Measurements from ENCODE around the gene RNF227.
"Not testable (repeated sequence)": the region's sequence is repeated elsewhere in the genome, so short reads cannot be mapped to it uniquely, and the experiment has no call there.

Gene RNF227

DNA sequence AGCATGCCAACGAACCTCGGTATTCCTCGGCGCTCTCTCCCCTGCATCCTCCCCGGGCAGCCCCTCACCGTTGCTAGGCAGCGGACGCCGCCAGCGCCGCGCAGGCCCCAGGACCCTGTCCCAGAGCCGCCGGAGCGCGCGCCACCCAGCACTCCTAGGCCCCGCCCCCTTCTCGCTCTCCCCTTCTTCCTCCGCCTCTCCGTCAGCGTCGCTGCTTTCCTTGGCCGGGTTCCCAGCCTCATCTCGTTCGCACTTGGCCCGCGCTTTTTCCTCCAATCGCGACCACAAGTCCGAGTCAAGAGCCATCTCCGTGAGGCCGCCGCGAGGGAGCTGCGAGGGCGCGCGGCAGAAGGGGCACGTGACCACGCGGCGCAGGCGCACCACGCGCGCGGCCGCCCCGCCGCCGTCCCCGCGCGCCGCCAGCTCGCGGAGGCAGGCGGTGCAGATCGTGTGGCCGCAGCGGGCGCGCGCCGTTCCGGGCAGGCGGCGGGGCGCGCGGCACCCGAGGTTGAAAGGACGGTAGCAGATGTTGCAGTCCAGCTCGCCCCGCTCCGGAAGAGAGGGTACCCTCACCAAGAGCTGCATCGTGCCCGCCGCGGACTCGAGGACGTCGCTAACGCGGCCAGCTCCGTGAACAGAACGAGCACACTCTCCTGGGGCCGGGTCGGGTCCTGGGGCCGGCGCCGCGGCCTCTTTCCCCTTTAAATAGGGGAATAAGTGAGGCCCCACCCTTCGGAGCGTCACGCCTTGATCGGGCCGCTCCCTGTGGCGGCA, at the start of gene RNF227:
RNF227 (minus strand) TSS at position 679 of the 774 bp plus-strand sequence; CDS start at position 585, 94 bp downstream.
- peak; percentile 76 for DNase-seq (ENCODE audit: low read depth)

DNA sequence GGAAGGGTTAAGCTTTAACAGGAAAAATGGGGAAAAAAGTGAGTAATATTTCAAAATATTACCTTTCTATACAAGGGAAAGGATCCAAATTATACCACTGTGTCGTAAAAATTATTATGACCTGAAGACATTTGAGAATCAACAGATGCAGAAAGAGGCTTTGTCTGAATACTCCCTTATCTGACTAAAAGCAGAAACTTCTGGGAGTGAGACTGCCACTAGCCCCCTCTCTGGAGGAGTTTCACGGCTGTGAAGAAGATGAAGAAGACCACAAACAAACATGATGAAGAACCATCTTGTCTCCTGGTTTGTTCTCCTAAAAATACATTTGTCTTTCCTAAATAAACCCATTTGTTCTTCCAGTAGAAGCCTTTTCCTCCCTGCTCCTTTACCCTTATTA, 45.3 kb upstream of the RNF227 start:
- no peak for DNase-seq (ENCODE audit: low read depth)

DNA sequence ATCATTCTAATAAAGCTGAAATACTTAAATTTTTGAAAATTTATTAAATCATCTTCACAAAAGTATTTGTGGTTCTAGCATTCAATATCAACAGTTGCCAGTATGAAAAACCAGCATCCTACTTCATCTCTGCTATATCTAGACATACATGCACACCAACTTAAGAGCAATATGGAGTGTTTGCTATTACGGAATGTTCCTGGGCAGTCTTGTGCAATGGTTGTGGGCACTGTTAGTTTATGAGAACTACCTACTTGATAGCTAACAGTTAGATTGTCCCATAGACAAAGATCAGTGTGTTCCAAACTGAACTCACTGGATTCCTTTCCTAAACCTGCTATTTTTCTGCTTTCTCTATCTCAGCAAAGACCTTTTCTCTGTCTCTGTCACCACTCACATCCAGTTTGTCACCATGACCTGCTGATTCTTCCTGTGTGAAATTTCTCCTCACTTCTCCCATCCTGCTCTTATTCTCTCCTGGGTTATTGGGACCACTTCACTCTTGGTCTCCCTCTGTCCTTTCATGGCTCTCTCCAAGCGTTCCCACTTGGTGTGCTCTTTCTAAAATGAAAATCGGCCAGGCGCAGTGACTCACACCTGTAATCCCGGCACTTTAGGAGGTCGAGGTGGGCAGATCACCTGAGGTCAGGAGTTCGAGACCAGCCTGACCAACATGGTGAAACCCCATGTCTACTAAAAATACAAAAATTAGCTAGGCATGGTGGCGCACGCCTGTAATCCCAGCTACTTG, 43.6 kb upstream of the RNF227 start:
- no peak for DNase-seq (ENCODE audit: low read depth)

DNA sequence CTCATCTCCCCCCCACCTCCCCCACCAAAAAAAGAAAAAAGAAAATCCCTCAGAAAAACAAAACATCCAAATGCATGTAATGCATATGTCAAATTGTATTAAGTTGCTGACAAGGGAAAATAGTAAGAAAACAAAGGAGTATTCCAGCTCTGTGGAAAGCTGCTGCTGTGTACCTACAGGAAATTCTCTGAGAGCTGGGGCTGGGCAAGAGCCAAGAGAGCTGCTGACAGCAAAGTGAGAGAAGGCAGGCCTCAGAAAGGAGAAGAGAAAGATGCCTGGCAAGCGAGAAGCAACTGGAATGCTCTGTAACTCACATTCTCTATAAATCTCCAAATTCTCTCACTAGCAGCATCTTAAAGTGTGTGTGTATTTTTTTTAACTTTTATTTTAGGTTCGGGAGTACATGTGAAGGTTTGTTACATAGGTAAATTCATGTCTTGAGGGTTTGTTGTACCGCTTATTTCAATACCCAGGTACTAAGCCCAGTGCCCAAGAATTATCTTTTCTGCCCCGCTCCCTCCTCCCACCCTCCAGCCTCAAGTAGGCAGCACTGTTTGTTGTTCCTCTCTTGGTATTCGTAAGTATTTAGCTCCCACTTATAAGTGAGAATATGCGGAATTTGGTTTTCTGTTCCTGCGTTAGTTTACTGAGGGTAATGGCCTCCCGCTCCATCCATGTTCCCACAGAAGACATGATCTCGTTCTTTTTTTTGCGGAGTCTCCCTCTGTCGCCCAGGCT, 40.3 kb upstream of the RNF227 start:
- DNase-seq (ENCODE audit: low read depth) = no peak

DNA sequence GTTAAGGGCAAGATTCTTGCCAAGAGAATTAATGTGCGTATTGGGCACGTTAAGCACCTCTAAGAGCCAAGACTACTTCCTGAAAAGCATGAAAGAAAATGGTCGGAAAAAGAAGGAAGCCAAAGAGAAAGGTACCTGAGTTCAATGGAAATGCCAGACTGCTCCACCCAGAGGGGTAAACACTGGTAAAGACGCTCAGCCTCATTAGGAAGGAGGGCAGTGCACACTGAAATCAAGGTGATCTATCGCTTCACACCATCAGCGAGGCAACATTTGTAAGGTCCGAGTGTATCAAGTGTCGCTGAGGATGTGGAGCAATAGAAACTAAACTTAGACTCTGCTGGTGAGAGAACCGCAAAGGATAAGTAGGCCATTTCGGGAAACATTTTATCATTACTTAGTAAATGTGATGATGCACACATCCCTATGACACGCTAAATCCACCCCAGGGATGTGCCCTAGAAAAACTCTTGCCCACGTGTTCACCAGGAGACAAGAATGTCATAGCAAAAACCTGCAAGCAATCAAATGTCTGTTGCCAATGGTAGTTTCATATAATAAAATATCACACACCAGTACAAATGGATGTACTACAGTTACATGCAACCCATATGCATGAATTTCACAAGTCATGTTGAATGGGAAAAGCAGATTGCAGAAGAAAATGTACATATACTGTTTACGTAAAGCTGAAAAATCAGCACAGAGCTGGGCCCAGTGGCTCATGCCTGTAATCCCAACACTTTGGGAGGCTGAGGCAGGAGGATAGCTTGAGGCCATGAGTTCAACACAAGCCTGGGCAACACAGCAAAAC, 39.5 kb upstream of the RNF227 start:
- DNase-seq (ENCODE audit: low read depth) = no peak

DNA sequence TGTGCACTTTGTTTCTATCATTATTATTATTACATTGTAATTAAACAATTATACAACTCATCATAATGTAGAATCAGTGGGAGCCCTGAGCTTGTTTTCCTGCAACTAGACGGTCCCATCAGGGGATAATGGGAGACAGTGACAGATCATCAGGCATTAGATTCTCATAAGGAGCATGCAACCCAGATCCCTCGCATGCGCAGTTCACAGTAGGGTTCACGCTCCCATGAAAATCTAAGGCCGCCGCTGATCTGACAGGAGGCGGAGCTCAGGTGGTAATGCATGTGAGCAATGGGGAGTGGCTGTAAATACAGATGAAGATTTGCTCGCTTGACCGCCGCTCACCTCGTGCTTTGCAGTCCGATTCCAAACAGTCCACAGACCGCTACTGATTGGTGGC, 37.2 kb upstream of the RNF227 start:
- not testable (repeated sequence) for DNase-seq (ENCODE audit: low read depth)

DNA sequence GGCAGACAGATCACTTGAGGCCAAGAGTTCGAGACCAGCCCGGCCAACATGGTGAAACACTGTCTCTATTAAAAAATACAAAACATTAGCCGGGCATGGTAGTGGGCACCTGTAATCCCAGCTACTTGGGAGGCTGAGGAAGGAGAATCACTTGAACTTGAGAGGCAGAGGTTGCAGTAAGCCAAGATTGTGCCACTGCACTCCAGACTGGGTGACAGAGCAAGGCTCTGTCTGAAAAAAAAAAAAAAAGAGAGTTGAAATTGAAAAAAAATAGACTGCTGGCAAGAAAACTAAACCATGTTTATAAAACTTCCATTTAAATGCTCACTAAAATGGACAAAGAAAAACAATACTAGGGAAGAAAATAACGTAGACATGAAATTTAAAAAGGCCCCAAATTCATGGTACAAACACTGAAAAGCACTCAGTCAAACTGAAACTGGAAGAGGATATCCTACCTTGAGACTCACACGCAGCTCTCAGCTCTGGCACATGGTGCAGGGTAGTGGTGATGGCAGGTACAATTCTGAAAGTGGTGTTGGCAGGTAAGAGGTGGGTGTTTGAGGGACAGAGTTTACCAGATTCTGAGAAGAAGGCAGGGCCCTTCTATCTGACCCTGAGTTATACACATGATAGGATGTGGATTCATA, 35.2 kb upstream of the RNF227 start:
- no peak for DNase-seq (ENCODE audit: low read depth)

DNA sequence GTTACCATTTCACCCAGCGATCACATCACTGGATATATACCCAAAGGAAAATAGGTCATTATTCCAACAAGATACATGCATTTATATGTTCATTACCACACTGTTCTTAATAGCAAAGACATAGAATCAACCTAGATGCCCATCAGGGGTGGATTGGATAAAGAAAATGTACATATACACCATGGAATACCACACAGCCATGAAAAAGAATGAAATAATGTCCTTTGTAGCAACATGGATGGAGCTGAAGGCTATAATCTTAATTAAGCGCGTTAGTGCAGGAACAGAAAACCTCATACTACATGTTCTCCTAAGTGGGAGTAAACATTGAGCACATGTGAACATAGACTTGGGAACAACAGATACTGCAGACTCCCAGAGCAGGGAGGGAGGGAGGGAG, 34.5 kb upstream of the RNF227 start:
- DNase-seq (ENCODE audit: low read depth) = no peak

DNA sequence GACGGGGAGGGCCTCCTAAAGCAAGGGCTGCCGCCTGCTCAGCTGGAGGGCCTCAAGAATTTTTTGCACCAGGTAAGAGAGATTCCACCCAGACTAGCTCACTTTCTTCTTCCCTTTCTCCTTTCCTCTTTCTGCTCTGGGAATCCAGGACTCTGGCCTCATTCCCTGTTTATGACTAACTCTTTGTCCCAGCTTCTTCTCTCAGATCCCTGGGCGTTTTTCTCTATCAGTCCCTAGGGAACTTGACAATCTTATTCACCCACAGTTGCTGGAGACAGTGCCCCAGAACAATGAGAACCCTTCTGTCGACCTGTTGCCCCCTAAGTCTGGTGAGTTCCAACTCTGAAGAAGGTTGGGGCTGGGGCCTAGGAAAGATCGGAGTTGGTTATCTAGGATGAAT, 31.6 kb upstream of the RNF227 start:
- DNase-seq (ENCODE audit: low read depth) = no peak

DNA sequence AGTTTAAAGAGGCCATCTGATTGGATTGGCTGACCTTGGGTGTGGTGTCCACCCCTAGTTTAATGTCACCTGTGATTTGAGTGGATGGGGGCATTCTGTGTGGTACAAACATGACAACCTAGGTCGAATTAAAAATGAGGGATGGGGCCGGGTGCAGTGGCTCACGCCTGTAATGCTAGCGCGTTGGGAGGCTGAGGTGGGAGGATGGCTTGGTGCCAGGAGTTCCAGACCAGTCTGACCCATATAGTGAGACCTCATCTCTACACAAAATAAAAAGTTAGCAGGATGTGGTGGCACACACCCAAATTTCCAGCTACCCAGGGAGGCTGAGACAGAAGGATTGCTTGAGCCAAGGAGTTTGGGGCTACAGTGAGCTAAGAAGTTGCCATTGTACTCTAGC, 30.4 kb upstream of the RNF227 start:
- DNase-seq (ENCODE audit: low read depth) = no peak

DNA sequence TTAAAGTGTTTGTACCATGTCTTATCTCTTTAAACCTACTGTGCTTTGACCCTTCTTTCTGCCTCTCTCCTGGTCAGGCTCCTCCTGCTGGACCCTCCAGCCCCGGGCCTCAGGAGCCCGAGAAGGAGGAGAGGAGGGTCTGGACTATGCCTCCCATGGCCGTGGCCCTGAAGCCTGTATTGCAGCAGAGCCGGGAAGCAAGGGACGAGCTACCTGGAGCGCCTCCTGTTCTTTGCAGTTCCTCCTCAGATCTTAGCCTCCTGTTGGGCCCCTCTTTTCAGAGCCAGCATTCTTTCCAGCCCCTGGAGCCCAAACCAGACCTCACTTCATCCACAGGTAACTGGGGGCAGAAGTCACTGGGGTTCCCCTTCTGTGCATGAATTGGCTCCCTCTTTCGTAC, 29.6 kb upstream of the RNF227 start:
- DNase-seq (ENCODE audit: low read depth) = no peak

DNA sequence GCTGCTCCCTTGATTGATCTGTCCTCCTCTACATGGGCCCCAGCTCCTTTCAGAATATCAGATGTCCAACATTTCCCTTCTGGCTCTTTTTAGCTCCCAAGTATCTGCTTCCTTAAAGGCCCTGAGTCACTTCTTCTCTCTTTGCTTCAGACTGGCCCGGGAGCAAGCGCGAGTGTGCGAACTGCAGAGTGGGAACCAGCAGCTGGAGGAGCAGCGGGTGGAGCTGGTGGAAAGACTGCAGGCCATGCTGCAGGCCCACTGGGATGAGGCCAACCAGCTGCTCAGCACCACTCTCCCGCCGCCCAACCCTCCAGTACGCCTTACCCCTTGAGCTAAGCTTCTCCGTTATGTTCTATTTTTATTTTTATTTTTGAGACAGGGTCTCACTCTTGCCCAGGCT, 28.2 kb upstream of the RNF227 start:
- DNase-seq (ENCODE audit: low read depth) = no peak

DNA sequence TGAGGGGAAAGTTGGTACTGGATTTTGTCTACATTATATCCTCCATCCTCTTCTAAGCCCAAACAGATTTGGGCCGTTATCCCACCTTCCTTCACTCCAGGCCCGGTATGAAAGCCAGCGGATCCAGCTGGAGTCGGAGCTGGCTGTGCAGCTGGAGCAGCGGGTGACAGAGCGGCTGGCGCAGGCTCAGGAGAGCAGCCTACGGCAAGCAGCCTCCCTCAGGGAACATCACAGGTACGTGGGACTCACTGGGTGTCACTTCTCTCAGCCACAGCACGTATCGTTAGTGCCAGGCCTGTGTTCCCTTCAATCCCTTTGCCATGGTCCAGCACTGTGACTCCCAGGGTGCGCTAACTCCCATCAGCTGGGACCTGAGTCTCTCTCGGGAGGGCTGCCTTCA, 27.2 kb upstream of the RNF227 start:
- DNase-seq (ENCODE audit: low read depth) = no peak

DNA sequence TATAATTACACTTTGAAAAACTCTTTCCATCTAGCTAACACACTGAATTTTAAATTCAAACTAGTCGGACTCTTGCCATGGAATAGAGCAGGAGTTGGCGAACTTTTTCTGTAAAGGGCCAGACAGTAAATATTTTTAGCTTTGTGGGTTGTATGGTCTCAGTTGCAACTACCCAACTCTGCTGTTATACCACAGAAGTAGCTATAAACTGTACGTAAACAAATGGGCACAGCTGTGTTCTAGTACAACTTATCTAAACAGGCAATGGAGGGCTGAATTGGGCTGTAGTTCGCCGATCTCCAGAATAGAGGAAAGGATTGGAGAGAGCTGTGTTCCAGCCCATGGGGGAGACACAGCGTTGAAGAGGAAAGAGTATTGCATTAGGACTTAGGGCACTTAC, 24.7 kb upstream of the RNF227 start:
- no peak for DNase-seq (ENCODE audit: low read depth)

DNA sequence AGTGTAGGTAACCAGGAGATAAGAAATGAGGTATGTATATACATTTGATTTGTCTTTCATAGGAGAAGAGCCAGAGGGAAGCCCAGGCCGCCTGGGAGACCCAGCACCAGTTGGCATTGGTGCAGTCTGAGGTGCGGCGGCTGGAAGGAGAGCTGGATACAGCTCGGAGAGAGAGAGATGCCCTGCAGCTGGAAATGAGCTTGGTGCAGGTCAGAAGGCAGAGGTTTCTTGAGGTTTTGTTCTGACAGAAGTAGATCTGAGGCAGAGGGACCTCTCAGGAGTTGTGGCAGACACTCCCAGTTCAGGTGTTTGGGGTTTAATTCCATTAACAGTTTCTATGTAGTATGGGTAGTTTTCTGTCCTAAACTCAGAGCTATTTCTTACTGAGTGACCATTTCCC, 23.9 kb upstream of the RNF227 start:
- no peak for DNase-seq (ENCODE audit: low read depth)

DNA sequence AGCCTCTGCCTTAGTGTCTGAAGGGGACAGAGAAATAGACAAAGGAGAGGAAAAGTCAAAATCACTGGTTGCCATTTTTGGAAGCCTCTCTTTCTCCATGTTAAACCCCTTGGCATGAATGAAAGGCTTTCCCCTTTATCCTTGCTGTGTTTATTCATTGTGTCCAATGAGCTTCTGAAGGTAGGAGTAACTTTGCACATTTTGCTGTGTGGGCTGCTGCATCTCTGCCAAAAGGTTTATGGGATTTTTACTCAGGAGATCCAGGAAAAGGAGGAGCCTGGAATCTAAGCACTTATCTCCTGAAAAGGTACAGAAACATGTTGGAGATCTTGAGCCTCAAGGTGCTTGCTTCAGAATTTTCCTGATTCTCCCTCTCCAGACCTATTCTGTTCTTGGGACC, 19.8 kb upstream of the RNF227 start:
- no peak for DNase-seq (ENCODE audit: low read depth)

DNA sequence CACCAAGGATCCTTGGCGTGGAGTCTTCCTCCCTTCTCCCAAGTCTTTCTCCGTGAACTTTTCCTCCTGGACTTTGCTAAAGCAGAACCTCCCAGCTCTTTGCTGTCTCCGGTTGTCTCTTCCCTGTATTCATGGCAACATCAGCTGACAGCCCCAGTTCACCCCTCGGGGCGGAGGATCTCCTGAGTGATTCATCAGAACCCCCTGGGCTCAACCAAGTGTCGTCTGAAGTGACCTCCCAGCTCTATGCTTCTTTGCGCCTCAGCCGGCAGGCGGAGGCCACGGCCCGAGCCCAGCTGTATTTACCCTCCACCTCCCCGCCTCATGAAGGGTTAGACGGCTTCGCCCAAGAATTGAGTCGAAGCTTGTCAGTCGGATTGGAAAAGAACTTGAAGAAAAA, 16.9 kb upstream of the RNF227 start:
- DNase-seq (ENCODE audit: low read depth) = no peak

DNA sequence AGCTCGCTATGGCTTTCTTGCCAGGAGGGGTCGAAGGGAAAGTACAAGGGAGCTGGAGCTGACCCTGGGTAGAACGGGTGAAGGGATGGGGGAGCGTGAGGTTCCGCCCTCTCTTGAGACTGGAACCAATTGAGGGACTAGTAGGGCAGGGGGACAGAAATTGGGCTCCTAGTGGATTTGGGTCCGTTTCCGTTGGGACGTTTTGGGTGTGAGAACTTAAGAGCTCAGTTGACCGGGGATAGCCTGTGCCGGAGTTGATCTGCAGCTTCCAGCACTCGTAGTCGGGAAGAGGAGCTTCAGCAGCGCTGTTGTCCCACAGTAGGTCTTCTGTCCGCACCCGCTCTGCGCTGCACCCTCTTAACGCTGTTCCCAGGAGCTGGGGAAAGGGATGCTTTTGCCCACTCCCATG, 16.4 kb upstream of the RNF227 start:
- DNase-seq (ENCODE audit: low read depth) = no peak

DNA sequence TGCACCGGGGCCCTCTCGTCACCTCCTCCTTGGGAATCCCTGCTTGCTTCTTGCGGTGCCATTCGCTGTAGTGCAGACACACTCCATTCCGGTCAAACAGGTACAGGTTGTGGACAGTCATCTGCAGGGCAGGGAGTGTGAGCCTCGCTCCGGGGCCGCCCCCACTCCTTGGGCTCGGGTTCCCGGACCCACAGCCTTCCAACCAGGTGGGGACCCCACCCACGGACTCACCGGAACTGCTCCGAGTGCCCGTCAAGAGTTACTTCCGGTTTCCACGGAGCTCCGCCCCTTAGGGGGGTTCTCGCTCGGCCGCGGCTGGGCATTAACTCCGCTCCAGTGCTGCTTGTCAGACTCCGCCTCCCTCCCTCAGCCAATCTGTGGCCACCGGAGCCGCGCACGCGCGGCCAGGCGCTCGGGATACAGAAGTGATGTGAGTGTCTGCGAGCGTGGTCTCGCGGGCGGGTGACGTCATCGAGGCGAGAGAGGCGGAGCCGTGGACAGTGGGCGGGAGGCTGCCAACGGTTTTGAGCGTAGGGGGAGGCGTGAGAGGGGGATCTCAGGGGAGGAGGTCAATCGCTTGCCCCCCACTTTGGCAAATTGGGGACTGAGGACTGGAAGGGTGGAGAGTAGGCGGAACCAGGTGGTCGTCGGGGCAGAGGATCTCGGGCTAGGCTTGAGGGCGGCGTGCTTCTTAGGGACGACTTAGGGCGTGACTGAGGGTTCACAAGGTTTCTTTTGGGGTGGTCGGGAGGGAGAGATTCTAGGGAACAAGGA, 15.8 kb upstream of the RNF227 start, which contains the start of the genes CNTROB and TRAPPC1:
CNTROB (plus strand) TSS at position 498 of the 774 bp plus-strand sequence. CDS start 874 bp downstream, outside the sequence.
TRAPPC1 (minus strand) TSS at position 238 of the 774 bp plus-strand sequence; CDS start at position 121, 117 bp downstream.
- DNase-seq (ENCODE audit: low read depth) = peak; percentile 99

DNA sequence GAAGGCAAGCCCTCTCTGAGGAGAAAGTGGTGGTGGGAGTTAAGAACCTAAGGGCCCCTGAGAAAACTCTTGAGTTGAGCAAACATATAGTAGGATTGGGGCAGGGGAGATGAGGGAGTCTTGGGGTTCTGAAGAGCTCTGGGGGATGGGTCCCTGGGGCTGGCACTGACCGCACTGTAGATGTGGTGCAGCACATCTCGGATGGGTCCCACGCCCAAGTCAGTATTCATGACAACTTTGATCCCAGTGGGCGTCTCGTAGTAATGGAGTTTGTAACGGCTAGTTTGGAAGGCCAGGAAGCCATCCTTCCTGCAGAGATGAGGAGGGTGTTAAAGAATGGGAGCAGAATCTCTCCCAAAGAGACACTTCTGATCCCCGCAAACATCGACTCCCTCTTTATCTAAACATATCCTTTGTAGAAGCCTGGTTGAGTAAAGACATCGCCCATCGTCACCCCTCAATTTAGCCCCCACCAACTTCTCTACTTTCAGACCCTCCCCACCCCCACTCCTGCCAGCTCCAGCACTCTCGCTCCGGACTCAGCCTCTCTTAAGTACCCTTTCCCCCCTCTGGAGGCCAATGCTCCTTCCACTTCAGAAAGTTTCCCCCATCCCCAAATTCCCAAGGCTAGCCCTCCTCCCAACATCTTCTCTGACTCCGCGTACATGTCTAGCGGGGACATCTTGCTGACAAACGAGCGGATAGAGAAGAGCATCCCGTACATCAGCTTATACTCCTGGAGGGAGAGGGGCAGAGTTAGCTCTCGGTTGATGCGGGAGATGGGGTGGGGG, 14.9 kb upstream of the RNF227 start:
- no peak for DNase-seq (ENCODE audit: low read depth)
